PFSK-1 (cell line): Measurements from ENCODE around the gene SMR3A.

Experiments used
- FOXP2 ChIP-seq: optimal IDR thresholded peaks from 2 replicates; pipeline ENCODE3; 2011; ENCODE audit warnings: borderline replicate concordance, control low read depth, inconsistent platforms; ENCODE audit not compliant: insufficient read depth; ENCODE audit errors: extremely low read length, extremely low read depth
- POLR2AphosphoS5 ChIP-seq: IDR thresholded peaks from 2 replicates; pipeline ENCODE4 v1.6.1; 2012; ENCODE audit warnings: low read depth, mild to moderate bottlenecking, control low read depth, low read length, moderate library complexity
- SIN3A ChIP-seq: IDR thresholded peaks from 2 replicates; pipeline ENCODE4 v1.6.1; 2012; ENCODE audit warnings: mild to moderate bottlenecking, low read length, moderate library complexity, borderline replicate concordance; ENCODE audit not compliant: insufficient read depth
- TAF1 ChIP-seq: IDR thresholded peaks from 2 replicates; pipeline ENCODE4 v1.6.1; 2012; ENCODE audit warnings: low read length, control low read depth, borderline replicate concordance; ENCODE audit not compliant: insufficient read depth
- TF ChIP-seq, protein P1 (sequence below), 2 experiments: IDR thresholded peaks; 2 replicates each; pipeline versions ENCODE4 v1.6.1 to v1.8.0; 2011 to 2012; ENCODE audit warnings: low read depth in 2 of 2, low read length in 2 of 2, control low read depth in 1 of 2, inconsistent platforms in 1 of 2, mild to moderate bottlenecking in 1 of 2, moderate library complexity in 1 of 2; ENCODE audit not compliant: insufficient read depth in 1 of 2

Gene SMR3A

DNA sequence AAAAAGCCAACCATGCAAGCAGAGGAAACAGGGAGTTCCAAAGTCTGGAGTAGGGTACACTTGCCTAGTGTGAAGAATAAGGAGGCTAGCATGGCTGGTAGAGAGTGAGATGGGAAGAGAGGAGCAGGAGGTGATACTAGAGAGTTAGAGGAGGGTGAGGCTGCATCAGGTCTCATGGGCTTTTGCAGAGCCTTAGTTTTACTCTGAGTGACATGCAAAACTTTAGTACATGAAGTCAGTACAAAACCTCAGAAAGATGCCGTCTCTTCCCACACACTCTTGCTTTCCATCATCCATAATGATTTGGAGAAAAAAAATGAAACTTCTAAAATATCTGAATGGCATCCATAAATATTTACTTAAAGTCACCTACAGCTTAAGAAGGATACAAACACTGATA is 42.2 kb downstream of the SMR3A start:
- TF ChIP-seq FOXP2: no peak
- no peak for TF ChIP-seq SIN3A
- TF ChIP-seq, protein P1, sequence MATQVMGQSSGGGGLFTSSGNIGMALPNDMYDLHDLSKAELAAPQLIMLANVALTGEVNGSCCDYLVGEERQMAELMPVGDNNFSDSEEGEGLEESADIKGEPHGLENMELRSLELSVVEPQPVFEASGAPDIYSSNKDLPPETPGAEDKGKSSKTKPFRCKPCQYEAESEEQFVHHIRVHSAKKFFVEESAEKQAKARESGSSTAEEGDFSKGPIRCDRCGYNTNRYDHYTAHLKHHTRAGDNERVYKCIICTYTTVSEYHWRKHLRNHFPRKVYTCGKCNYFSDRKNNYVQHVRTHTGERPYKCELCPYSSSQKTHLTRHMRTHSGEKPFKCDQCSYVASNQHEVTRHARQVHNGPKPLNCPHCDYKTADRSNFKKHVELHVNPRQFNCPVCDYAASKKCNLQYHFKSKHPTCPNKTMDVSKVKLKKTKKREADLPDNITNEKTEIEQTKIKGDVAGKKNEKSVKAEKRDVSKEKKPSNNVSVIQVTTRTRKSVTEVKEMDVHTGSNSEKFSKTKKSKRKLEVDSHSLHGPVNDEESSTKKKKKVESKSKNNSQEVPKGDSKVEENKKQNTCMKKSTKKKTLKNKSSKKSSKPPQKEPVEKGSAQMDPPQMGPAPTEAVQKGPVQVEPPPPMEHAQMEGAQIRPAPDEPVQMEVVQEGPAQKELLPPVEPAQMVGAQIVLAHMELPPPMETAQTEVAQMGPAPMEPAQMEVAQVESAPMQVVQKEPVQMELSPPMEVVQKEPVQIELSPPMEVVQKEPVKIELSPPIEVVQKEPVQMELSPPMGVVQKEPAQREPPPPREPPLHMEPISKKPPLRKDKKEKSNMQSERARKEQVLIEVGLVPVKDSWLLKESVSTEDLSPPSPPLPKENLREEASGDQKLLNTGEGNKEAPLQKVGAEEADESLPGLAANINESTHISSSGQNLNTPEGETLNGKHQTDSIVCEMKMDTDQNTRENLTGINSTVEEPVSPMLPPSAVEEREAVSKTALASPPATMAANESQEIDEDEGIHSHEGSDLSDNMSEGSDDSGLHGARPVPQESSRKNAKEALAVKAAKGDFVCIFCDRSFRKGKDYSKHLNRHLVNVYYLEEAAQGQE (IDR thresholded peaks at IDR 0.05; ENCODE audit: insufficient read depth in 1 of 2, low read depth in 2 of 2, low read length in 2 of 2): no peak
- TF ChIP-seq TAF1: no peak
- TF ChIP-seq POLR2AphosphoS5: no peak

DNA sequence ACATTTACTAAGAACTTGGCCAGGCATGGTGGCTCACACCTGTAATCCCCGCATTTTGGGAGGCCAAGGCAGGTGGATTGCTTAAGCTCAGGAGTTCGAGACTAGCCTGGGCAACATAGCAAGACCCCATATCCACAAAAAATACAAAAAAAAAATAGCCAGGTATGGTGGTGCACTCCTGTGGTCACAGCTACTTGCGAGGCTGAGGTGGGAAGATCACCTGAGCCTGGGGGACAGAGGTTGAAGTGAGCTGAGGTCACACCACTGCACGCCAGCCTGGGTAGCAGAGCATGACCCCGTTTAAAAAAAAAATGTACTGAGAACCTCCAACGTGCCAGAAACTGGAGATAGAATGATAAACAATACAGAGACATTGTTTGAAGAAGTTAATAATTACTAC is 45.2 kb downstream of the SMR3A start:
- TF ChIP-seq SIN3A (no peak), POLR2AphosphoS5 (no peak), FOXP2 (no peak), TAF1 (no peak)
- TF ChIP-seq, protein P1 (IDR thresholded peaks at IDR 0.05; ENCODE audit: insufficient read depth in 1 of 2, low read depth in 2 of 2, low read length in 2 of 2): no peak
